ENCODE data around the gene FAM83D.

DNA sequence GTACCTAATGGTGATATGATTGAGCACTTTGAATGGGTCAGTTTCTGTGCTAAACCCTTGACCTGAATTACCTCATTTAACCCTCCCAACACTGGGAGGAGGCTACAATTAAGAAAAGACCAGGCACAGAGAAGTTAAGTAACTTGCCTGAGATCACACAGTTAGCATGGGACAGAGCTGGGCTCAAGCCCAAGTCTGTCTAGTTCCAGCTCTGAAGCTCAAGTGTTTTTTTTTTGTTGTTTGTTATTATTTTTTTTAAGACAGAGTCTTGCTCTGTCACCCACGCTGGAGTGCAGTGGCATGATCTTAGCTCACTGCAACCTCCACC is 4.0 kb downstream of the FAM83D start:
- TF ChIP-seq, protein P1, sequence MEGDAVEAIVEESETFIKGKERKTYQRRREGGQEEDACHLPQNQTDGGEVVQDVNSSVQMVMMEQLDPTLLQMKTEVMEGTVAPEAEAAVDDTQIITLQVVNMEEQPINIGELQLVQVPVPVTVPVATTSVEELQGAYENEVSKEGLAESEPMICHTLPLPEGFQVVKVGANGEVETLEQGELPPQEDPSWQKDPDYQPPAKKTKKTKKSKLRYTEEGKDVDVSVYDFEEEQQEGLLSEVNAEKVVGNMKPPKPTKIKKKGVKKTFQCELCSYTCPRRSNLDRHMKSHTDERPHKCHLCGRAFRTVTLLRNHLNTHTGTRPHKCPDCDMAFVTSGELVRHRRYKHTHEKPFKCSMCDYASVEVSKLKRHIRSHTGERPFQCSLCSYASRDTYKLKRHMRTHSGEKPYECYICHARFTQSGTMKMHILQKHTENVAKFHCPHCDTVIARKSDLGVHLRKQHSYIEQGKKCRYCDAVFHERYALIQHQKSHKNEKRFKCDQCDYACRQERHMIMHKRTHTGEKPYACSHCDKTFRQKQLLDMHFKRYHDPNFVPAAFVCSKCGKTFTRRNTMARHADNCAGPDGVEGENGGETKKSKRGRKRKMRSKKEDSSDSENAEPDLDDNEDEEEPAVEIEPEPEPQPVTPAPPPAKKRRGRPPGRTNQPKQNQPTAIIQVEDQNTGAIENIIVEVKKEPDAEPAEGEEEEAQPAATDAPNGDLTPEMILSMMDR (IDR thresholded peaks at IDR 0.05; ENCODE audit: control extremely low read depth in 1 of 3, insufficient read depth in 1 of 3, low read depth in 1 of 3, low read length in 3 of 3): no peak
- TF ChIP-seq TAF1 (IDR thresholded peaks at IDR 0.05; ENCODE audit: low read depth, low read length) (no peak), RAD21 (IDR thresholded peaks at IDR 0.05 in 1 of 2, conservative IDR thresholded peaks at IDR 0.05 in 1 of 2; ENCODE audit: low read depth in 2 of 2, low read length in 2 of 2) (no peak), SAP30 (IDR thresholded peaks at IDR 0.05; ENCODE audit: insufficient read depth, insufficient replicate concordance, low read length) (no peak), SP1 (IDR thresholded peaks at IDR 0.05; ENCODE audit: low read depth, low read length) (no peak), EP300 (IDR thresholded peaks at IDR 0.05; ENCODE audit: borderline replicate concordance in 1 of 2, low read depth in 2 of 2, low read length in 2 of 2) (no peak), POLR2A (IDR thresholded peaks at IDR 0.05; ENCODE audit: control extremely low read depth in 1 of 2, low read depth in 2 of 2, low read length in 2 of 2) (no peak)
- TF ChIP-seq, protein P2, sequence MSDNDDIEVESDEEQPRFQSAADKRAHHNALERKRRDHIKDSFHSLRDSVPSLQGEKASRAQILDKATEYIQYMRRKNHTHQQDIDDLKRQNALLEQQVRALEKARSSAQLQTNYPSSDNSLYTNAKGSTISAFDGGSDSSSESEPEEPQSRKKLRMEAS (IDR thresholded peaks at IDR 0.05): no peak
